Mesenchymal stem cell (in vitro differentiated cells and primary cell): ENCODE measurements around the gene GOLGA3.

Experiments
- DNase-seq: peaks from one replicate; pipeline ENCODE4 v3.0.0-alpha.2; 2013
- H2AFZ ChIP-seq: one replicate; pipeline ENCODE4 v1.6.1; 2013; ENCODE audit warnings: low read depth, mild to moderate bottlenecking, control low read depth, inconsistent platforms, low read length, moderate library complexity
- H2AK5ac ChIP-seq: 2 replicates; pipeline ENCODE4 v1.6.1; 2013; ENCODE audit warnings: low read length, moderate library complexity, mild to moderate bottlenecking, inconsistent platforms; ENCODE audit not compliant: severe bottlenecking
- H2BK120ac ChIP-seq: one replicate; pipeline ENCODE4 v1.6.1; 2013; ENCODE audit warnings: low read depth, mild to moderate bottlenecking, inconsistent platforms, low read length, moderate library complexity
- H2BK12ac ChIP-seq, 2 experiments: one replicate each; pipeline ENCODE4 v1.6.1; 2013; ENCODE audit warnings: inconsistent platforms in 2 of 2, low read length in 2 of 2, mild to moderate bottlenecking in 2 of 2, moderate library complexity in 2 of 2, control low read depth in 1 of 2
- H2BK15ac ChIP-seq: one replicate; pipeline ENCODE4 v1.6.1; 2013; ENCODE audit warnings: mild to moderate bottlenecking, low read depth, inconsistent platforms; ENCODE audit not compliant: poor library complexity, severe bottlenecking
- H2BK5ac ChIP-seq: 2 replicates; pipeline ENCODE4 v1.6.1; 2013; ENCODE audit warnings: low read depth, mild to moderate bottlenecking, low read length, control low read depth, inconsistent platforms; ENCODE audit not compliant: poor library complexity, severe bottlenecking
- H3K14ac ChIP-seq, 2 experiments: one replicate each; pipeline ENCODE4 v1.6.1; 2013; ENCODE audit warnings: inconsistent platforms in 2 of 2, low read length in 2 of 2, control low read depth in 1 of 2, mild to moderate bottlenecking in 1 of 2, moderate library complexity in 1 of 2
- H3K18ac ChIP-seq, 2 experiments: one replicate each; pipeline ENCODE4 v1.6.1; 2013; ENCODE audit warnings: inconsistent platforms in 2 of 2, low read length in 2 of 2, control low read depth in 1 of 2, low read depth in 1 of 2, mild to moderate bottlenecking in 1 of 2
- H3K23ac ChIP-seq, 2 experiments: one replicate each; pipeline ENCODE4 v1.6.1; 2013; ENCODE audit warnings: inconsistent platforms in 2 of 2, low read length in 2 of 2, mild to moderate bottlenecking in 2 of 2, moderate library complexity in 2 of 2, control low read depth in 1 of 2
- H3K27ac ChIP-seq: 2 replicates; pipeline ENCODE4 v1.5.1; 2013; ENCODE audit warnings: mild to moderate bottlenecking, moderate library complexity, low read length, control low read depth, inconsistent platforms; ENCODE audit not compliant: poor library complexity, severe bottlenecking
- H3K27me3 ChIP-seq, 2 experiments: 2 replicates each; pipeline versions ENCODE4 v1.6.1 to v1.7.0; 2013; ENCODE audit warnings: low read length in 2 of 2, mild to moderate bottlenecking in 2 of 2, moderate library complexity in 2 of 2, control low read depth in 1 of 2, inconsistent platforms in 1 of 2; ENCODE audit not compliant: control insufficient read depth in 1 of 2, insufficient read depth in 1 of 2
- H3K36me3 ChIP-seq, 2 experiments: 2 replicates each; pipeline versions ENCODE4 v1.6.1 to v1.7.0; 2013; ENCODE audit warnings: low read length in 2 of 2, control low read depth in 1 of 2, inconsistent platforms in 1 of 2, low read depth in 1 of 2, mild to moderate bottlenecking in 1 of 2; ENCODE audit not compliant: insufficient read depth in 2 of 2, control insufficient read depth in 1 of 2
- H3K4ac ChIP-seq, 2 experiments: one replicate each; pipeline ENCODE4 v1.6.1; 2013; ENCODE audit warnings: inconsistent platforms in 2 of 2, low read length in 2 of 2, mild to moderate bottlenecking in 2 of 2, moderate library complexity in 2 of 2, control low read depth in 1 of 2, low read depth in 1 of 2
- H3K4me1 ChIP-seq: 2 replicates; pipeline ENCODE4 v1.6.1; 2013; ENCODE audit warnings: low read depth, low read length, control low read depth; ENCODE audit not compliant: control insufficient read depth, insufficient read depth
- H3K4me2 ChIP-seq: 2 replicates; pipeline ENCODE4 v1.6.1; 2013; ENCODE audit warnings: low read length, mild to moderate bottlenecking, inconsistent platforms; ENCODE audit not compliant: poor library complexity, severe bottlenecking
- H3K4me3 ChIP-seq, 2 experiments: 2 replicates each; pipeline versions ENCODE4 v1.5.1 to v1.7.0; 2013; ENCODE audit warnings: low read length in 2 of 2, mild to moderate bottlenecking in 2 of 2, control low read depth in 1 of 2, low read depth in 1 of 2; ENCODE audit not compliant: insufficient read depth in 1 of 2
- H3K79me1 ChIP-seq: replicated peaks from 2 replicates; pipeline ENCODE4 v1.6.1; 2013; ENCODE audit warnings: mild to moderate bottlenecking, control low read depth, low read length, inconsistent platforms; ENCODE audit not compliant: poor library complexity, severe bottlenecking
- H3K9ac ChIP-seq: 2 replicates; pipeline ENCODE4 v1.7.0; 2013; ENCODE audit warnings: mild to moderate bottlenecking, low read length, moderate library complexity
- H3K9me3 ChIP-seq: 2 replicates; pipeline ENCODE4 v1.7.0; 2013; ENCODE audit warnings: mild to moderate bottlenecking, low read length; ENCODE audit not compliant: control insufficient read depth
- H4K8ac ChIP-seq: one replicate; pipeline ENCODE4 v1.6.1; 2013; ENCODE audit warnings: inconsistent platforms, mild to moderate bottlenecking, low read length, moderate library complexity
- H4K91ac ChIP-seq: one replicate; pipeline ENCODE4 v1.6.1; 2013; ENCODE audit warnings: mild to moderate bottlenecking, low read length, inconsistent platforms
- WGBS: methylation state at CpG from one replicate; pipeline ENCODE4 v1.1.7; 2013; ENCODE audit warnings: mixed read lengths; 5-methylcytosine and 5-hydroxymethylcytosine counted together

Gene GOLGA3

DNA sequence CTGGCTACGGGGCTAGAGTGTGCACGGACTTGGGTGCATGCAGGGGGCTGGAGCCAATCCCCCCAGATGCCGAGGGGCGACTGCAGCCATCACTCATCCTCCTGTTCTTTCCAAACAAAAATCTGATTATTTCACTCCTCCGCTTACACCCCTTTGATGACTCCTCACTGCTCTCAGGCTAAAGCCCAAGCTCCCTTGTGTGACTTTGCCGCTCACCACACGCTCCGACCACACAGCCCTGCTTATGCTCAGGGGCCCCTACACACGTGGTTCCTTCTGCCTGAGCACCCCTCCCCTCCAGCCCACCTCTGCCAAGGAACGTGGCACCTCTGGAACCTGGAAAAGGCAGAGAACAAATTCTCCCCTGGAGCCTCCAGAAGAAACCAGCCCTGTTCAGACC, 45.1 kb upstream of the GOLGA3 start:
- no peak overlapping the region for H2AK5ac ChIP-seq
- 95% methylated on average over 10 of the region's 10 CpGs for WGBS
- no peak overlapping the region for H2BK120ac ChIP-seq
- no peak overlapping the region for H4K91ac ChIP-seq
- H3K9me3 ChIP-seq: no peaks in the 10 kb centered on the region
- no peak overlapping the region for H3K4ac ChIP-seq
- H3K4me2 ChIP-seq: no peak overlapping the region
- no peak overlapping the region for H2BK5ac ChIP-seq
- no peak overlapping the region for H4K8ac ChIP-seq
- DNase-seq: no peak
- H3K79me1 ChIP-seq: peaks cover 37% of the 10 kb centered on the region
- H3K4me1 ChIP-seq: no peaks in the 10 kb centered on the region
- H2AFZ ChIP-seq: no peak overlapping the region
- no peak overlapping the region for H3K23ac ChIP-seq
- no peak overlapping the region for H3K14ac ChIP-seq
- no peak overlapping the region for H3K4me3 ChIP-seq
- no peak overlapping the region for H3K27ac ChIP-seq
- H3K36me3 ChIP-seq: peaks cover 76 to 82% of the 10 kb centered on the region in 2 experiments
- no peaks in the 10 kb centered on the region for H3K27me3 ChIP-seq
- no peak overlapping the region for H3K18ac ChIP-seq
- H2BK15ac ChIP-seq: no peak overlapping the region
- H3K9ac ChIP-seq: no peak overlapping the region
- no peak overlapping the region for H2BK12ac ChIP-seq

DNA sequence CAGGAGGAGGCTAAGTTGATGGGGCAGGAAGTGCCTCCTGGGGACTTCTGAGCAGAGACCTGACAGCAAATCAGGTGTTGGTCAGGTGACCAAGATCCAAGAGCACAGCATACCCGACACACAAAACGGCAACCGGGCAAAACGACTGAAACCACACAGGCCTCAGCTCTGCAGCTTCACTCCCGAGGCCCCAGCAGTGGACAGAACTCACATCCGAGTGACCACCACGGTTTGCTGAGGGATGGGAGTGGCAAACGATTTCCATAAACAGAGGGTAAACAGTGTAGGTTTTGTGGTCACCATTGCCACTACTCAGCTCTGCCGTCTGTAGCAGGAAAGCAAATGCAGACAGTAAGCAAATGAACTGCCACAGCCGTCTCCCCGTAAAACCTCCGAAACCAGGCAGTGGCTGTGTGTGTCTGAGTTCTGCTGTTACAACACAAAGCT, 44.3 kb upstream of the GOLGA3 start:
- Histone ChIP-seq H2AFZ (no peak overlapping the region), H3K4me3 (no peak overlapping the region), H4K8ac (no peak overlapping the region), H2AK5ac (no peak overlapping the region), H3K27ac (no peak overlapping the region), H3K4me1 (no peaks in the 10 kb centered on the region), H4K91ac (no peak overlapping the region), H3K9ac (no peak overlapping the region), H2BK12ac (no peak overlapping the region), H2BK5ac (no peak overlapping the region), H3K4ac (no peak overlapping the region), H3K14ac (no peak overlapping the region), H2BK120ac (no peak overlapping the region), H3K23ac (no peak overlapping the region), H3K36me3 (peaks cover 81 to 85% of the 10 kb centered on the region in 2 experiments), H2BK15ac (no peak overlapping the region), H3K27me3 (no peaks in the 10 kb centered on the region), H3K4me2 (no peak overlapping the region), H3K18ac (no peak overlapping the region), H3K9me3 (peaks cover 1% of the 10 kb centered on the region), H3K79me1 (peaks cover 37% of the 10 kb centered on the region)
- peak; percentile 79 for DNase-seq
- 91% methylated on average over 12 of the region's 12 CpGs for WGBS

DNA sequence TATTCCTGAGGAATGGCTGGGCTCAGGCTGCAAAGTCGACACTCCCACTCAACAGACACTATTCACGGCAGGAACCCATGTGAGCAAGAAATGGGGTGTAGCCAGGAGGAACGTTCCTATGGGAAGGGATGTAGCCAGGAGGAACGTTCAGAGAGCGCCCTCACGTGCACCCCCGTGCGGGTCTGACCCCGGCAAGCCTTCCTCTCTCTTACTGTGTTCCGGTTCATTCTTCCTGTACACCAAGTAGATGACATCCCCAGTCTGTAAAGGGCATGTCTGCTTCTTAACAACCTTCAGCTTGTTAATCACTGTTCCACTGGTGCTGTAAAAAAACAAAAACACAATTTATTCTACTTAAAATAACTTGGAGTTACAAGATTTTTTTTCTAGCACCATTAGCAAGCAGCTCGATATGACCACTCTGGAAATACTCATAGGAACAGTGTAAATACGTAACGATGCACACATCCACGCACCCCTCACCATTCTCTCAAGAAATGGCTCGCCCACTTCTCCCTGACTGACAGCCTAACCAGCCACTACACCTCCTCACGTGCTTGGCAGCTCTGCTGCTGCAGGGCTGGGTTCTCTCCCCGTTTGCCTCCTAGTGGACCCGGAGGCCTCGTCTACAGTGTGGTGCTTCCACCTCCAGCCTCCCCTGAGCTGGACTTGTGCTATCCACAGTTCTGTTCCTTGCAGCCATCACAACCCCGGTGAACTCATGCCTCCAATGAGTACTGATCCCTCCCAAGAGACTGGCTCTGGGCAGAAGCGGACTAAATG, 43.6 kb upstream of the GOLGA3 start:
- no peak overlapping the region for H4K91ac ChIP-seq
- no peak overlapping the region for H3K27ac ChIP-seq
- H3K14ac ChIP-seq: no peak overlapping the region
- H3K9ac ChIP-seq: no peak overlapping the region
- 95% methylated on average over 21 of the region's 21 CpGs for WGBS
- H3K23ac ChIP-seq: no peak overlapping the region
- H4K8ac ChIP-seq: no peak overlapping the region
- peaks cover 83 to 88% of the 10 kb centered on the region in 2 experiments for H3K36me3 ChIP-seq
- no peak overlapping the region for H3K4ac ChIP-seq
- peaks cover 9% of the 10 kb centered on the region for H3K9me3 ChIP-seq
- no peak overlapping the region for H3K4me2 ChIP-seq
- no peak overlapping the region for H3K4me3 ChIP-seq
- no peaks in the 10 kb centered on the region for H3K27me3 ChIP-seq
- H2AFZ ChIP-seq: no peak overlapping the region
- peaks cover 38% of the 10 kb centered on the region for H3K79me1 ChIP-seq
- no peak for DNase-seq
- H2BK15ac ChIP-seq: no peak overlapping the region
- no peak overlapping the region for H3K18ac ChIP-seq
- no peaks in the 10 kb centered on the region for H3K4me1 ChIP-seq
- H2BK120ac ChIP-seq: no peak overlapping the region
- no peak overlapping the region for H2AK5ac ChIP-seq
- no peak overlapping the region for H2BK5ac ChIP-seq
- no peak overlapping the region for H2BK12ac ChIP-seq

DNA sequence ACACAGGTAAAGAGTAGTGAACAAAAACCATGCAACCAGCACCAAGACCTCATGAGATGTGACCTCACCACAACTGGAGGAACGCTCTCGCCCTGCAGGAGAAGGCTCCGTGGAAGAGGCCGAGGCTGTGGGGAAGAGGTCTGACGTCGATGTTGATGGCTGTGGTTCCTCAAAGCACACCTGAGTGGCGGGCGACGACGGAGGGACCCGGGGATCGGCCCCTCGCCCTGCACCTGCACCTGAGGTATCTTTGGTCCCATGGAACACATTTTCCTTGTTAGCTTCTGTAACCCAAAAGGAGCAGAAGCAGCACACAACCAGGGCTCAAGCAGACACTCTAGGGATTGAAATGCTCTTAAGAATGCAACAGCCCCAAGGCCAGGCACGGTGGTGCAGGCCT, 40.9 kb upstream of the GOLGA3 start:
- no peak overlapping the region for H2BK15ac ChIP-seq
- H3K9me3 ChIP-seq: peaks cover 27% of the 10 kb centered on the region
- DNase-seq: no peak
- H3K27me3 ChIP-seq: no peaks in the 10 kb centered on the region
- no peak overlapping the region for H4K91ac ChIP-seq
- no peak overlapping the region for H3K4me2 ChIP-seq
- H3K4ac ChIP-seq: no peak overlapping the region
- no peak overlapping the region for H3K23ac ChIP-seq
- H2BK5ac ChIP-seq: no peak overlapping the region
- no peaks in the 10 kb centered on the region for H3K4me1 ChIP-seq
- H3K14ac ChIP-seq: no peak overlapping the region
- H3K18ac ChIP-seq: no peak overlapping the region
- no peak overlapping the region for H2AFZ ChIP-seq
- no peak overlapping the region for H3K27ac ChIP-seq
- peaks cover 85 to 89% of the 10 kb centered on the region in 2 experiments for H3K36me3 ChIP-seq
- peaks cover 40% of the 10 kb centered on the region for H3K79me1 ChIP-seq
- WGBS: 95% methylated on average over 14 of the region's 14 CpGs
- no peak overlapping the region for H3K4me3 ChIP-seq
- H2BK120ac ChIP-seq: no peak overlapping the region
- no peak overlapping the region for H3K9ac ChIP-seq
- H4K8ac ChIP-seq: peak overlapping the region; percentile 5
- H2AK5ac ChIP-seq: no peak overlapping the region
- H2BK12ac ChIP-seq: no peak overlapping the region
